ENCODE measurements around the gene ANO1.

- TF ChIP-seq, protein P1, sequence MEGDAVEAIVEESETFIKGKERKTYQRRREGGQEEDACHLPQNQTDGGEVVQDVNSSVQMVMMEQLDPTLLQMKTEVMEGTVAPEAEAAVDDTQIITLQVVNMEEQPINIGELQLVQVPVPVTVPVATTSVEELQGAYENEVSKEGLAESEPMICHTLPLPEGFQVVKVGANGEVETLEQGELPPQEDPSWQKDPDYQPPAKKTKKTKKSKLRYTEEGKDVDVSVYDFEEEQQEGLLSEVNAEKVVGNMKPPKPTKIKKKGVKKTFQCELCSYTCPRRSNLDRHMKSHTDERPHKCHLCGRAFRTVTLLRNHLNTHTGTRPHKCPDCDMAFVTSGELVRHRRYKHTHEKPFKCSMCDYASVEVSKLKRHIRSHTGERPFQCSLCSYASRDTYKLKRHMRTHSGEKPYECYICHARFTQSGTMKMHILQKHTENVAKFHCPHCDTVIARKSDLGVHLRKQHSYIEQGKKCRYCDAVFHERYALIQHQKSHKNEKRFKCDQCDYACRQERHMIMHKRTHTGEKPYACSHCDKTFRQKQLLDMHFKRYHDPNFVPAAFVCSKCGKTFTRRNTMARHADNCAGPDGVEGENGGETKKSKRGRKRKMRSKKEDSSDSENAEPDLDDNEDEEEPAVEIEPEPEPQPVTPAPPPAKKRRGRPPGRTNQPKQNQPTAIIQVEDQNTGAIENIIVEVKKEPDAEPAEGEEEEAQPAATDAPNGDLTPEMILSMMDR (IDR thresholded peaks at IDR 0.05), result no peak
- no peak for TF ChIP-seq POLR2A (IDR thresholded peaks at IDR 0.05)
- no peak for TF ChIP-seq POLR2AphosphoS5 (IDR thresholded peaks at IDR 0.05)
These were observed 56.4 kb downstream of the ANO1 start for GRCh38 chr11:70134490-70134889.

All from breast epithelium (tissue), 3 donors.